Activated CD4-positive, alpha-beta memory T cell treated with anti-CD3 and anti-CD28 coated beads, Interleukin-2, amount 10 ng/mL, durations not matched to agents 7 days and 5 days (primary cell): Measurements from ENCODE around the gene MAEA. TPM values are rescaled to one million over a fixed set of nuclear protein-coding genes. Genes with fewer than 3 reads are reported as not detected.
A peak's percentile ranks its signal among the peaks of the same experiment; 100 is the strongest.

Experiments used
- CTCF ChIA-PET: fragments of 350-600 bp; sonication (Branson Sonifier 250); formaldehyde crosslinking; loops from one replicate; lab custom pipeline; 2021; ENCODE audit warnings: antibody characterized with exemption, inconsistent platforms; lab: Charles Lee
- POLR2A ChIA-PET: fragments of 350-600 bp; sonication (Branson Sonifier 250); formaldehyde crosslinking; loops from one replicate; lab custom pipeline; 2021; ENCODE audit warnings: antibody characterized with exemption; lab: Charles Lee
- DNase-seq: peaks from one replicate; pipeline ENCODE4 v3.0.0-alpha.2; 2020
- H3K27ac Mint-ChIP-seq: one replicate; pipeline ENCODE4 v1.8.0; 2021; ENCODE audit warnings: mild to moderate bottlenecking, mixed read lengths
- H3K27me3 Mint-ChIP-seq: one replicate; pipeline ENCODE4 v1.8.0; 2021; ENCODE audit warnings: mixed read lengths
- H3K36me3 Mint-ChIP-seq: one replicate; pipeline ENCODE4 v1.8.0; 2021; ENCODE audit warnings: low read depth, mixed read lengths
- H3K4me1 Mint-ChIP-seq: one replicate; pipeline ENCODE4 v1.8.0; 2021; ENCODE audit warnings: mixed read lengths
- H3K4me3 Mint-ChIP-seq: one replicate; pipeline ENCODE4 v1.8.0; 2021; ENCODE audit warnings: mild to moderate bottlenecking, mixed read lengths
- H3K9me3 Mint-ChIP-seq: one replicate; pipeline ENCODE4 v1.8.0; 2021; ENCODE audit warnings: mixed read lengths
- total RNA-seq, 2 experiments: library from RNA; stranded (reverse); gene quantifications; one replicate each; pipeline ENCODE4 v1.2.3, GENCODE V29; 2021

MAEA gene
- total RNA-seq, 2 experiments from 2014 or later = 61.6 to 64.1 TPM

DNA sequence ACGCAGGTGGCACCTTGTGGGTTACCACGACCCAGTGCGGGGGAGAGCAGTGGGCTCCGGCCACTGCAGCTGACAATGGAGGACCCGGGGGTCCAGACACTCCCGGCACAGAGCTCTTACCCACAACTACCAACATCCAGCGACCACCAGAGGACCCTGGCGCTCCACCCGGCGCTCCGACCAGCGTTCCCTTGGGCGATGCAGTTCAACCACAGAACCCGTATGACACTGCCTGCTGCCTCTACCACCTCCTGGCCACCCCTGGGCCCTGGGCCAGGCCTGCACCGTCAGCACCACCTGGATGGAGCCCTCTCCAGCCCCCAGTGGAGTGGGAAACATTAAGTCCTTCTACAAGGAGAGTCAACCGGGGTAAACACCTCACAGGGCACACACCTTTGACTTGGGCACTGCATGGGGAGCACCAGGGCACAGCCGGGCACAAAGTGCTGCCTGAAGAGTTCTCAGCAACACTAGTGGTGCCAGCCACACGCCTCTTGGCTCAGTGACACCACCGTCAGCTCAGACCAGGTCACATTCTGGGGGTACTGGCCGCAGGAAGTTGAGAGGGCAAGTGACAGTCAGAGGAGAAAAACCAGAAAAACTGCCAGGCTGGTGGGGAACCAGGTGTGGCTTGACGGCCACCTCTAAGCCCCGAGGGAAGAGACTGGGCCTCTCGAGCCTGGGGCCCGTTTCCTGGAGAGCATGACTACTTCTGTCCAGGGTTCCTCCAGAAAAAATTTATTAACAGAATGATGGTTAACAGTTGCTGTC lies 43.4 kb upstream of the MAEA start:
- H3K4me1 Mint-ChIP-seq = peaks cover 55% of the 10 kb centered on the region
- peak overlapping the region; percentile 88 for H3K27ac Mint-ChIP-seq
- H3K9me3 Mint-ChIP-seq = no peaks in the 10 kb centered on the region
- peak overlapping the region; percentile 89 for H3K4me3 Mint-ChIP-seq
- CTCF ChIA-PET = interaction anchor here (1.6 to 9.0 kb wide), 3 partner anchors 22 to 79 kb away, joined by 7 to 63 read pairs (median 12); no protein-coding TSS in a partner anchor
- POLR2A ChIA-PET = interaction anchor here (1.0 to 9.5 kb wide), 10 partner anchors 7 to 101 kb away, joined by 4 to 120 read pairs (median 30); partner anchors contain the start of genes MAEA and UVSSA
- no peaks in the 10 kb centered on the region for H3K27me3 Mint-ChIP-seq
- DNase-seq = no peak
- peaks cover 31% of the 10 kb centered on the region for H3K36me3 Mint-ChIP-seq

DNA sequence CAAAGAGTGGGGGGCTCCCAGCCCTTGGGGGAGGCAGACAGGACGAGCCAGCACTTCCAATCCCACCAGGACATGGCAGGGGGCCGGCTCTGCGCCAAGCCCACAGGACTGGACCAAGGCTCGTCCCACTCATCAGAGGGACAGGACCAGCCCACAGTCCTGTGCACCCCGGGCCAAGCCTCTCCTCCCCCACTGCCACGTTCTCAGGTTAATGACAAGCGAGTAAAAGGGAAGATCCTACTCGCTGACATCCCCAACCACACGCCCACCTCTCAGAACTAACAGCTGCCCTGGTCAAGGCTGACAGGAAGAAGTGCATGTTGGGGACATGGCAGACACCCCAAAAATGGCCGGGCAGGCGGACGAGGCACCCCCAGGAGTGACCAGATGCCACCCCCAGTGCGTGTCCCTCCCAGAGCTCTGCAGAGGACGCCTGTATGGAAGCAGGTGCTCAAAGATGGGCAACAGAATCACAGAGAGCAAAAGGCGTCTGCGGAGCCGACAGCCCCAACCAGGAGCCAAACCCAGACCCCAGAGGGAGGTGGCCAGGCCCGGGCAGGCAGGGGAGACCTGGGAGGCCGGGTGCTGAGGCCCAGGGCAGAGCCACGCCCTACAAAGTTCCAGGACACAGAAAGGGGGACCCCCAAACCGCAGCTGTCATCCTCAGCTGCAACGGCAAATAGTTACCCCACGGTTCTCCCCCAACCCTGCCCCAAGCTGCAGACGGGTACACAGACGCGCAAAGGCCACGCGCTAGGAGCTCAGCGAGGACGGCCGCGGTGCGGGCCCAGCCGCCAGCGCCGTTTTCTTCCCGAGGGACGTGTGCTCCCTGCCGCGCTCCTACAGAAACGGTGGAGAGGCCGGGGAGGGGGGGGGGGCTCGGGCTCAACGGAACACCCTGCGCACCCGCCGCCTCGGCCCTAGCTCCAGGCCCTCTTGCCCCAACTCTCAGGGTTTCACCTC lies 42.5 kb upstream of the MAEA start:
- Mint-ChIP-seq H3K4me1 (peaks cover 64% of the 10 kb centered on the region), H3K4me3 (peak overlapping the region; percentile 89), H3K27me3 (no peaks in the 10 kb centered on the region), H3K27ac (peak overlapping the region; percentile 88), H3K36me3 (peaks cover 36% of the 10 kb centered on the region), H3K9me3 (peaks cover 3% of the 10 kb centered on the region)
- ChIA-PET POLR2A (interaction anchor here (0.8 to 9.5 kb wide), 20 partner anchors 8 to 1123 kb away, joined by 3 to 120 read pairs (median 5); partner anchors contain the start of genes GAK, MAEA, SLBP and TMEM175), CTCF (interaction anchor here (0.8 to 9.0 kb wide), 6 partner anchors 21 to 116 kb away, joined by 4 to 63 read pairs (median 7); partner anchors contain the start of gene UVSSA)
- peak; percentile 27 for DNase-seq

DNA sequence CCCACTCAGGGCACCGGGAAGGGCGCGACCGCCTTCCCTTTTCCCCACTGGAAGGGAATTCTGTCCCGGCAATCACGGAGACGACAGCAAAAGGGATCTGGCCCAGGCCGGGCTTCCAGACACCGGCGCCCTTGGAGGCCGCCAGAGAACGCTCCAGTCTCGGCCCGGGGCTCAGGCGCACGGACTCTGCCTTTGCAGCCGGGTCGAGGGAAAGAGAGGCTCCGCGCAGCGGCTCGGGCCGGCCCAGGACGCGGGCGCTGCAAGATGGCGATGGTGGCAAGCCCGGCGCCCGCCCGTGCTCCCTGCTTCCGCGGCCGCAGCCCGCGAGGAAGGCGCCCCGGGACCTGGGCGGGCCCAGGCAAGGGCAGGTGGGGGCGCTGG lies 41.8 kb upstream of the MAEA start:
- DNase-seq = no peak
- Mint-ChIP-seq H3K36me3 (peaks cover 42% of the 10 kb centered on the region), H3K27me3 (no peaks in the 10 kb centered on the region), H3K4me3 (peak overlapping the region; percentile 89), H3K9me3 (peaks cover 3% of the 10 kb centered on the region), H3K27ac (peak overlapping the region; percentile 88), H3K4me1 (peaks cover 67% of the 10 kb centered on the region)
- ChIA-PET POLR2A (interaction anchor here (0.8 to 9.5 kb wide), 28 partner anchors 9 to 1124 kb away, joined by 3 to 120 read pairs (median 6); partner anchors contain the start of genes GAK, MAEA, NSD2 and SLBP), CTCF (interaction anchor here (0.8 to 9.0 kb wide), 7 partner anchors 15 to 117 kb away, joined by 3 to 63 read pairs (median 4); partner anchors contain the start of gene UVSSA)

DNA sequence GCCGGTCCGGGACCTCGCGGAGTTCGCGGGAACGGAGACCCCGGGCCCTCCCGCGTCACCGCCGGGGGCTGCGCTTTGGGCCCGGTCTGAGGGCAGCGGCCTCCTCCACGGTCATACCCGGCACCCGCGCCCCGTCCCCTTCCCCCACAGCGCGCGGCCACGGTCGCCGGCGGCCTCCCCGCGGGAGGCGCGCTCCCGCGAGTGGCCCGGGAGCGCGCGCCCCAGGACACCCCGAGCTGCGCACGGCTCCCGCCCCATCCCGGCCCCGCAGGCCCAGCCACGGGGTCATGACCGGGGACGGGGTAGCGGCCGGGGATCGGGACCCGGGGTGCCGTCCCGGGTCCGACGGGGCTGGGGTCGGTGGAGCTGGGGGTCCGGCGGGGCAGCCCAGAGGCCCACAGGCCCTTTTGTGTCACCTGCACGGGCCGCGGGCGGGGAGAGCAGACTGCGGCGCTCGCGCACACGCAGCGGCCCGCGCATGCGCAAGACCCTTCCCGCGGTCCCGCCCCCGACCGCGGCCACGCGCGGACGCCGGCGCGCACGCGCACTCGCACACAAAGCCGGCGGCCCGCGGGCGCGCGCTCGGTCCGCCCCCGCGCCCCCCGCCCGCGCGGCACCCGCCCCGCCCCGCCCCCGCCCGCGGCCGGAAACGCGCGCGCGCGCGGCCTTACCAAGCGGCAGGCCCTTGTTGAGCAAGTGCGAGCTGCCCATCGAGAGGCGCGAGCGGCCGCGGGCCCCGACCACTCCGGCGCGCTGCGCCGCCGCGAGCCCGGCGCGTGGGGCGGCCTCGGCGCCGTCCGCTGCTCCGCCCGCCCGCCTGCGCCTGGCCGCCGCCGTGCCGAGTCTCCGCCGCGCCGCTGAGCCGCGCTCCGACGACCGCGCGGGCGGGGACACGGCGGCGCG lies 41.2 kb upstream of the MAEA start, which contains the start of gene CTBP1:
CTBP1 (minus strand) TSS at position 886 of the 903 bp plus-strand sequence. CDS start 7,799 bp downstream, outside the sequence.
- DNase-seq = peak; percentile 86
- Mint-ChIP-seq H3K9me3 (peaks cover 3% of the 10 kb centered on the region), H3K4me3 (peak within 1 kb of the TSS; percentile 89), H3K27me3 (no peaks in the 10 kb centered on the region), H3K36me3 (peaks cover 48% of the 10 kb centered on the region), H3K27ac (peak within 1 kb of the TSS; percentile 95), H3K4me1 (peaks cover 70% of the 10 kb centered on the region)
- CTCF ChIA-PET = interaction anchor here (1.0 to 9.0 kb wide), 6 partner anchors 14 to 112 kb away, joined by 3 to 63 read pairs (median 6); partner anchors contain the start of gene UVSSA
- POLR2A ChIA-PET = interaction anchor here (0.7 to 9.5 kb wide), 31 partner anchors 9 to 1124 kb away, joined by 3 to 120 read pairs (median 5); partner anchors contain the start of genes GAK, MAEA, NSD2 and SLBP

DNA sequence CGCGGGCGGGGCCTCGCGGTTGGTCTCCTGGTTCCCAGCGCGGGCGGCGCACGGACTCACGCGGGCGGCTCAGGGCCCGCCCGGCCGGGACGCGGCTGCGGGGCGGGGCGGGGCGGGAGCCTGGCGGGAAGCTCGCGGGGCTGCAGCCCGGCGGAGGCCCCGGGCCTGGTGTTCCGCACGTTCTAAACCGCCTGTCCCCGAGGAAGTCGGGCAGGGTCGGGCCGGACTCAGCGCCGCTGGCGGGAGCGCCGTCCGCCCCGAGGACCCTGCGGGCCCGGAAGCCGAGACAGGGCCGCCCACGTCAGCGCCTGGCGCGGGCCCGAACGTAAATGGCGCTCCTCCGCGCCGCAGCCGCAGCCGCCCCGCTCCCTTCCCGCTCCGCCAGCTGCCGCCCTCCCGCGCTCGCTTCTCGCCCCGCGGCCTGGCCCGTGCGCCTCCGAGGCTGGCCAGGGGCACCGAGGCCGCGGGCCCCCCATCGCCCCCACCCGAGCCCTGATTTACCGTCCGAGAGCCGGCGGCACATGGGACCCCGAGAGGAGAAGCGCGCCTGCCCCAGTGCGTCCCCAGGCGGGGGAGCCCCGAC lies 40.5 kb upstream of the MAEA start:
- H3K27me3 Mint-ChIP-seq = no peaks in the 10 kb centered on the region
- POLR2A ChIA-PET = interaction anchor here (1.0 to 9.5 kb wide), 25 partner anchors 8 to 621 kb away, joined by 3 to 120 read pairs (median 6); partner anchors contain the start of genes FGFRL1, GAK, MAEA and NSD2
- CTCF ChIA-PET = interaction anchor here (1.4 to 9.0 kb wide), 4 partner anchors 11 to 112 kb away, joined by 5 to 63 read pairs (median 20); partner anchors contain the start of gene UVSSA

DNA sequence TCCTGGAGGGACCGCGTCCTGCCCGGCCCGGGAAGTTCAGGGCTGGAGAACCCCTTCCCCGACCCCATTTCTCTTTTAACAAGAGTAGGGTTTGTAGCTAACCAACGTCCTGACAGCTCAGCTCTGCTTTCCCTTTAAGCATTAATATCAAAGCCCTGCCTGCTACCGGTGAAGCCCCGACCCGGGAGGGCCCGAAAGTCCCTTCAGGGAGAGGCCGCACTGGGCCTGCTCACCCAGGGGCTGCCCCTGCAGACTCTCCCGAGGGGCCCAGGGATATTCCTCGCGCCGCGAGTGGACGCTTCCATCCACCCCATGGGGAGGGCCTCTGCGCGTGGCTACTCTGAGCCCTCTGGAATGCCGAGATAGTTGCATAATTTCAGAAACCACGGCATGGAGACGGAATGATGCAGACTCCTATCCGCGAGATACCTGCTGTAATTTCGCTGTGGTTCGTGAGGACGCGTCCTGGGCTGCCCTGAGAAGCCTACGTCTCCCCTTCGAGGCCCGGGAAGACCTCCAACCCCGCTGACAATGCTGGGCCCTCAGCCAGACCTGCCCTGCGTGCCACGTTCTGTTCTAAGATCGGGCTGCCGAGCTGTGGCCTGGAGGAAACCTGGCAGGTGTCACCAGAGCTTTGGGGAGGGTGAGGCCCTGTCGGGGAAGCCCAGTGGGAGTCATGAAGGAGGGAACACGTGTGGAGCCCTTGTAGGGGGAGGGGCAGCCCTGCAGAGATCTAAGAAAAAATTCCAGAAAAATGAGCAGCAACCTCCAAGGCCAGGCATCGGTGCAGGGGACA lies 39.8 kb upstream of the MAEA start:
- Mint-ChIP-seq H3K4me1 (peaks cover 73% of the 10 kb centered on the region), H3K4me3 (peak overlapping the region; percentile 85), H3K9me3 (peaks cover 10% of the 10 kb centered on the region), H3K27me3 (no peaks in the 10 kb centered on the region), H3K27ac (peak overlapping the region; percentile 95), H3K36me3 (peaks cover 60% of the 10 kb centered on the region)
- POLR2A ChIA-PET = interaction anchor here (0.6 to 9.5 kb wide), 22 partner anchors 9 to 621 kb away, joined by 3 to 120 read pairs (median 7); partner anchors contain the start of genes FGFRL1, GAK, MAEA and NSD2
- CTCF ChIA-PET = interaction anchor here (1.4 to 9.0 kb wide), 4 partner anchors 10 to 113 kb away, joined by 5 to 63 read pairs (median 20); partner anchors contain the start of gene UVSSA
- DNase-seq = peak; percentile 32

More for the DNA sequence above, 40.5 kb upstream of the MAEA start:
- Mint-ChIP-seq H3K9me3 (peaks cover 7% of the 10 kb centered on the region), H3K27ac (peak overlapping the region; percentile 95), H3K36me3 (peaks cover 54% of the 10 kb centered on the region), H3K4me1 (peaks cover 73% of the 10 kb centered on the region), H3K4me3 (peak overlapping the region; percentile 85)
- peak; percentile 85 for DNase-seq

DNA sequence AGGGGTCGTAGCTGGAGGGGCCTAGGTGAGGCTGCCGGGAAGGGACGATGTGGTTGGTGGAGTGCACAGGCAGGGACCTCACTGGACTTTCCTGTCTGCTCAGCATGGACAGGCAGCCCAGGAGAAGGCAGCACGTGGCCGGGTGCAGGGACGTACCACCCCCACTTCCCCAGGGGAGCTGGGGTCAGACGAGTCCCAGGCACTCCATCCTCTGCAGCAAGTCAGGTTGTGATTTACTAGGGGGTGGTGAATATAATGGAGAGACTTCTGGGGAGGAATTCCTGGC lies 39.2 kb upstream of the MAEA start:
- H3K27ac Mint-ChIP-seq = peak overlapping the region; percentile 95
- peak overlapping the region; percentile 85 for H3K4me3 Mint-ChIP-seq
- H3K4me1 Mint-ChIP-seq = peaks cover 70% of the 10 kb centered on the region
- peaks cover 10% of the 10 kb centered on the region for H3K9me3 Mint-ChIP-seq
- ChIA-PET POLR2A (interaction anchor here (0.6 to 9.5 kb wide), 12 partner anchors 9 to 114 kb away, joined by 3 to 120 read pairs (median 18); partner anchors contain the start of genes MAEA and UVSSA), CTCF (interaction anchor here (1.4 to 9.0 kb wide), 3 partner anchors 10 to 97 kb away, joined by 5 to 63 read pairs (median 35); partner anchors contain the start of gene UVSSA)
- no peak for DNase-seq
- H3K27me3 Mint-ChIP-seq = no peaks in the 10 kb centered on the region
- H3K36me3 Mint-ChIP-seq = peaks cover 63% of the 10 kb centered on the region

DNA sequence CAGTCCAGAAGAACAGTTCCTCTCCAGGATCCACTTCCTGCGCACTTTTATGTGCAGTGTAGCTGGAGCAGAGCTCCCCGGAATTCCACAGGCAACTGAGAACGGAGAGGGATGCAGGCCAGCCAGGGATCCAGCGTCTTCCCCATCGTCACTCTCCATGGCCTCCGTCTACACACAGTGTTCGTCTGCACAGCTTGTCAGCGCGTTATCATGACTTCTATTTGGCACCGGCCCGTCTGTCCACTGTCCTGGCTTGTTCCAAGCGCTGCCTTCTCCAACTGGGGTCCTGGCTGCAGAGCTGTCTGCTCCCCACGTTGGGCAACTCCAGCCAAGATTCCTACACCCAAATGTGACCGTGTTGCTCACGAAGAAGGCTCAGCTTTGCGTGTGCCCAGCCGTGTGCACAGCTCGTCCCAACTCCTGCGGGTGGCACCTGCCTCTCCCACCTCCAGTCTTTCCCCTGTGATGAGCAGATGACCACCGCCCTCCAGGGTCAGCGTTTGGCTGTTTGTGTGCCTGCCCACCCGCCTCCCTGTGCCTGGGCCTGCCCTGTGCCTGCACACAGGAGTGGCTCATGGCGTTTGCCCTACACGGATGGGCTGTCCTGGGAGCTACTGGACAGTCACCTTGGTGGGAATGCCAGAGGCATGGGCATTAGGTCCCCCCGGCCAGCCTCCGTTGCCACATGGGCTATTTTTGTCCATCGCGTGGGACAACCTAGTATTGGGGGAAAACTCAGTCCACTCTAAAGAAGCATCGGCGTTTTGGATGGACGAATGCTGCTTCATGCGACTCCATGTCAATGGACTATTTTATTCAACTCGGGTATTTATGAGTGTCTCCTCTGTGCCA lies 38.5 kb upstream of the MAEA start:
- H3K36me3 Mint-ChIP-seq = peaks cover 67% of the 10 kb centered on the region
- ChIA-PET POLR2A (interaction anchor here (1.4 to 9.5 kb wide), 7 partner anchors 9 to 96 kb away, joined by 4 to 120 read pairs (median 62); partner anchors contain the start of genes MAEA and UVSSA), CTCF (interaction anchor here (1.4 to 9.0 kb wide), 3 partner anchors 9 to 96 kb away, joined by 5 to 63 read pairs (median 35); partner anchors contain the start of gene UVSSA)
- H3K27ac Mint-ChIP-seq = peak overlapping the region; percentile 69
- H3K27me3 Mint-ChIP-seq = no peaks in the 10 kb centered on the region
- H3K4me1 Mint-ChIP-seq = peaks cover 69% of the 10 kb centered on the region
- DNase-seq = no peak
- peaks cover 10% of the 10 kb centered on the region for H3K9me3 Mint-ChIP-seq
- peak overlapping the region; percentile 85 for H3K4me3 Mint-ChIP-seq

DNA sequence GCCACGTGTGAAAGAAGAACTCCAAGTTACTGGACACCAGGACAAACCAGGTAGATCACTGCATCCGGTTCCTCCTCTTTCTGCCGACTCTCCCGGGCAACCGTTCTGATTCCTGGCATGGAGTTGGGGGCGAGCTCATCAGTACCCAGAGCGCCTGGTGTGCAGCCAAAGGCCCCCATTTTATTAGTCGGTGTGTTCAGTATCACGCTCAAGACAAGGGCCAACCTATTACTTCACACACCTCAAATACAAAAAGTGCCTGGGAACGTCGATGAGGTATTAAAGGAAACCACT lies 38.0 kb upstream of the MAEA start:
- peaks cover 61% of the 10 kb centered on the region for H3K36me3 Mint-ChIP-seq
- CTCF ChIA-PET = interaction anchor here (0.8 to 9.0 kb wide), 2 partner anchors 16 to 95 kb away, joined by 4 to 63 read pairs; partner anchors contain the start of gene UVSSA
- H3K4me1 Mint-ChIP-seq = peaks cover 65% of the 10 kb centered on the region
- no peak for DNase-seq
- no peaks in the 10 kb centered on the region for H3K27me3 Mint-ChIP-seq
- POLR2A ChIA-PET = interaction anchor here (1.5 to 9.5 kb wide), 5 partner anchors 8 to 95 kb away, joined by 4 to 120 read pairs (median 93); partner anchors contain the start of genes MAEA and UVSSA
- peaks cover 10% of the 10 kb centered on the region for H3K9me3 Mint-ChIP-seq
- peak overlapping the region; percentile 69 for H3K27ac Mint-ChIP-seq
- H3K4me3 Mint-ChIP-seq = peak overlapping the region; percentile 85
